Measurements from ENCODE around the gene OR2C3. TPM values are rescaled to one million over a fixed set of nuclear protein-coding genes. Genes with fewer than 3 reads are reported as not detected.

The OR2C3 gene
- polyA plus RNA-seq, 1 of the 3 experiments (the other 2 are of a cell fraction) = not detected

GRCh38 chr1:247531937-247532336 lies 4.3 kb downstream of the OR2C3 start:
- H3K36me3 ChIP-seq (replicated peaks in 1 of 2; ENCODE audit: control insufficient read depth in 1 of 2, insufficient read depth in 2 of 2, low read length in 1 of 2) = no peaks in the 10 kb centered on the region
- 51% methylated on average over 7 of the region's 8 CpGs for WGBS (ENCODE audit: low lambda C conversion rate)
- no peak for DNase-seq
- H3K4me3 ChIP-seq (ENCODE audit: low read depth in 2 of 2, low read length in 1 of 2) = no peak overlapping the region
- no peaks in the 10 kb centered on the region; the same call in 1 of the 2 replicates for H3K27me3 ChIP-seq (ENCODE audit: insufficient read depth)
- no peak overlapping the region for H2AFZ ChIP-seq (ENCODE audit: low read depth)
- TF ChIP-seq FOXJ3 (CRISPR knock-in tag; IDR thresholded peaks at IDR 0.05) = no peak
- no peak for TF ChIP-seq RFX5 (IDR thresholded peaks at IDR 0.05; ENCODE audit: low read length)
- peak; percentile 30 for TF ChIP-seq CTCF (IDR thresholded peaks at IDR 0.05)
- H3K4me2 ChIP-seq = no peak overlapping the region
- CTCF ChIA-PET = no interaction called here
- H3K9me3 ChIP-seq = no peaks in the 10 kb centered on the region
- no peaks in the 10 kb centered on the region for H3K4me1 ChIP-seq (ENCODE audit: control insufficient read depth in 1 of 2, insufficient read depth in 2 of 2, low read depth in 1 of 2, low read length in 1 of 2)
- no peaks in the 10 kb centered on the region for H3F3A ChIP-seq (replicated peaks; ENCODE audit: insufficient read depth)
- no peaks in the 10 kb centered on the region for H4K20me1 ChIP-seq (ENCODE audit: insufficient read depth)
- H3K79me2 ChIP-seq (ENCODE audit: insufficient read depth) = no peaks in the 10 kb centered on the region
- H3K27ac ChIP-seq (ENCODE audit: low read depth in 2 of 2, low read length in 1 of 2) = no peak overlapping the region
- no peaks in the 10 kb centered on the region for H3K9me2 ChIP-seq
- H3K9ac ChIP-seq = no peak overlapping the region
- POLR2A ChIA-PET = no interaction called here

GRCh38 chr1:247530785-247531184 lies 5.5 kb downstream of the OR2C3 start:
- ChIA-PET CTCF (no interaction called here), POLR2A (no interaction called here)
- Histone ChIP-seq H3K79me2 (ENCODE audit: insufficient read depth) (no peaks in the 10 kb centered on the region), H2AFZ (ENCODE audit: low read depth) (no peak overlapping the region), H3K27ac (ENCODE audit: low read depth in 2 of 2, low read length in 1 of 2) (no peak overlapping the region), H3K9me3 (no peaks in the 10 kb centered on the region), H4K20me1 (ENCODE audit: insufficient read depth) (no peaks in the 10 kb centered on the region), H3K9ac (no peak overlapping the region), H3K9me2 (no peaks in the 10 kb centered on the region), H3K36me3 (replicated peaks in 1 of 2; ENCODE audit: control insufficient read depth in 1 of 2, insufficient read depth in 2 of 2, low read length in 1 of 2) (no peaks in the 10 kb centered on the region), H3F3A (replicated peaks; ENCODE audit: insufficient read depth) (no peaks in the 10 kb centered on the region), H3K4me3 (ENCODE audit: low read depth in 2 of 2, low read length in 1 of 2) (no peak overlapping the region), H3K27me3 (ENCODE audit: insufficient read depth) (peaks cover 1% of the 10 kb centered on the region; the same call in 1 of the 2 replicates), H3K4me1 (ENCODE audit: control insufficient read depth in 1 of 2, insufficient read depth in 2 of 2, low read depth in 1 of 2, low read length in 1 of 2) (no peaks in the 10 kb centered on the region), H3K4me2 (no peak overlapping the region)
- TF ChIP-seq TEAD4 (IDR thresholded peaks at IDR 0.05; ENCODE audit: borderline replicate concordance, insufficient read depth) = no peak
- no peak for TF ChIP-seq CTCF (IDR thresholded peaks at IDR 0.05)
- no peak for TF ChIP-seq CHD2 (IDR thresholded peaks at IDR 0.05; ENCODE audit: low read length, partially characterized antibody)
- TF ChIP-seq SMC3 (IDR thresholded peaks at IDR 0.05; ENCODE audit: low read depth, low read length) = no peak
- no peak for TF ChIP-seq MXI1 (IDR thresholded peaks at IDR 0.05; ENCODE audit: low read depth, low read length)
- TF ChIP-seq FOXJ3 (CRISPR knock-in tag; IDR thresholded peaks at IDR 0.05) = no peak
- no peak for TF ChIP-seq EZH2phosphoT487 (IDR thresholded peaks at IDR 0.05; ENCODE audit: borderline replicate concordance, low read depth)
- no peak for TF ChIP-seq PBX3 (IDR thresholded peaks at IDR 0.05)
- peak; percentile 19 for DNase-seq
- 25% methylated on average over 7 of the region's 41 CpGs for WGBS (ENCODE audit: low lambda C conversion rate)

Measured in SK-N-SH (cell line).